HepG2 (cell line): ENCODE results near the gene TALDO1.

Source experiments
- FOXJ3 ChIP-seq: sonication (generic); formaldehyde crosslinking; IDR thresholded peaks from 2 replicates; pipeline ENCODE4 v1.4.0; 2020; ENCODE audit warnings: missing genetic modification reagents, mild to moderate bottlenecking, borderline replicate concordance
- KDM4B ChIP-seq: sonication (generic); formaldehyde crosslinking; IDR thresholded peaks from 2 replicates; pipeline ENCODE4 v1.4.0; 2020; ENCODE audit warnings: missing genetic modification reagents
- SP1 ChIP-seq, 2 experiments: fragments of 450-650 bp in 1 of 2; sonication (generic) in 1 of 2; formaldehyde crosslinking in 1 of 2; IDR thresholded peaks; 2 replicates each; pipeline versions ENCODE4 v1.4.0 to v1.6.1; 2016 to 2020; ENCODE audit warnings: missing genetic modification reagents in 1 of 2
- YEATS4 ChIP-seq: sonication (generic); formaldehyde crosslinking; IDR thresholded peaks from 2 replicates; pipeline ENCODE4 v1.4.0; 2020; ENCODE audit warnings: missing genetic modification reagents, borderline replicate concordance
- YY1 ChIP-seq: IDR thresholded peaks from 2 replicates; pipeline ENCODE4 v1.6.1; 2011; ENCODE audit warnings: low read length, low read depth, moderate library complexity, mild to moderate bottlenecking; ENCODE audit not compliant: insufficient read depth, insufficient replicate concordance
- TF ChIP-seq, protein P1 (sequence below): sonication (generic); formaldehyde crosslinking; IDR thresholded peaks from 2 replicates; pipeline ENCODE4 v1.8.1; 2023; ENCODE audit warnings: mild to moderate bottlenecking, missing genetic modification reagents, borderline replicate concordance
- TF ChIP-seq, protein P2 (sequence below): sonication (generic); formaldehyde crosslinking; IDR thresholded peaks from 2 replicates; pipeline ENCODE4 v1.5.0; 2020; ENCODE audit warnings: mild to moderate bottlenecking, missing genetic modification reagents, moderate library complexity
- TF ChIP-seq, protein P3 (sequence below): sonication (generic); formaldehyde crosslinking; conservative IDR thresholded peaks from 2 replicates; pipeline ENCODE4 v1.8.1; 2023; ENCODE audit warnings: missing genetic modification reagents
- TF ChIP-seq, protein P4 (sequence below): sonication (generic); formaldehyde crosslinking; IDR thresholded peaks from 2 replicates; pipeline ENCODE4 v1.8.0; 2022; ENCODE audit warnings: mild to moderate bottlenecking, missing genetic modification reagents, borderline replicate concordance

GRCh38 chr11:766106-766935 is 19.1 kb downstream of the TALDO1 start:
- TF ChIP-seq, protein P1, sequence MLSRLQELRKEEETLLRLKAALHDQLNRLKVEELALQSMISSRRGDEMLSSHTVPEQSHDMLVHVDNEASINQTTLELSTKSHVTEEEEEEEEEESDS (CRISPR knock-in tag) = no peak
- TF ChIP-seq KDM4B (no peak), SP1 (IDR thresholded peaks at IDR 0.05) (no peak), SP1 (CRISPR knock-in tag; IDR thresholded peaks at IDR 0.05) (no peak), FOXJ3 (CRISPR knock-in tag) (no peak), YY1 (no peak), YEATS4 (CRISPR knock-in tag) (no peak)
- TF ChIP-seq, protein P2, sequence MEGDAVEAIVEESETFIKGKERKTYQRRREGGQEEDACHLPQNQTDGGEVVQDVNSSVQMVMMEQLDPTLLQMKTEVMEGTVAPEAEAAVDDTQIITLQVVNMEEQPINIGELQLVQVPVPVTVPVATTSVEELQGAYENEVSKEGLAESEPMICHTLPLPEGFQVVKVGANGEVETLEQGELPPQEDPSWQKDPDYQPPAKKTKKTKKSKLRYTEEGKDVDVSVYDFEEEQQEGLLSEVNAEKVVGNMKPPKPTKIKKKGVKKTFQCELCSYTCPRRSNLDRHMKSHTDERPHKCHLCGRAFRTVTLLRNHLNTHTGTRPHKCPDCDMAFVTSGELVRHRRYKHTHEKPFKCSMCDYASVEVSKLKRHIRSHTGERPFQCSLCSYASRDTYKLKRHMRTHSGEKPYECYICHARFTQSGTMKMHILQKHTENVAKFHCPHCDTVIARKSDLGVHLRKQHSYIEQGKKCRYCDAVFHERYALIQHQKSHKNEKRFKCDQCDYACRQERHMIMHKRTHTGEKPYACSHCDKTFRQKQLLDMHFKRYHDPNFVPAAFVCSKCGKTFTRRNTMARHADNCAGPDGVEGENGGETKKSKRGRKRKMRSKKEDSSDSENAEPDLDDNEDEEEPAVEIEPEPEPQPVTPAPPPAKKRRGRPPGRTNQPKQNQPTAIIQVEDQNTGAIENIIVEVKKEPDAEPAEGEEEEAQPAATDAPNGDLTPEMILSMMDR (CRISPR knock-in tag) = no peak
- TF ChIP-seq, protein P3, sequence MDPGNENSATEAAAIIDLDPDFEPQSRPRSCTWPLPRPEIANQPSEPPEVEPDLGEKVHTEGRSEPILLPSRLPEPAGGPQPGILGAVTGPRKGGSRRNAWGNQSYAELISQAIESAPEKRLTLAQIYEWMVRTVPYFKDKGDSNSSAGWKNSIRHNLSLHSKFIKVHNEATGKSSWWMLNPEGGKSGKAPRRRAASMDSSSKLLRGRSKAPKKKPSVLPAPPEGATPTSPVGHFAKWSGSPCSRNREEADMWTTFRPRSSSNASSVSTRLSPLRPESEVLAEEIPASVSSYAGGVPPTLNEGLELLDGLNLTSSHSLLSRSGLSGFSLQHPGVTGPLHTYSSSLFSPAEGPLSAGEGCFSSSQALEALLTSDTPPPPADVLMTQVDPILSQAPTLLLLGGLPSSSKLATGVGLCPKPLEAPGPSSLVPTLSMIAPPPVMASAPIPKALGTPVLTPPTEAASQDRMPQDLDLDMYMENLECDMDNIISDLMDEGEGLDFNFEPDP = no peak
- TF ChIP-seq, protein P4, sequence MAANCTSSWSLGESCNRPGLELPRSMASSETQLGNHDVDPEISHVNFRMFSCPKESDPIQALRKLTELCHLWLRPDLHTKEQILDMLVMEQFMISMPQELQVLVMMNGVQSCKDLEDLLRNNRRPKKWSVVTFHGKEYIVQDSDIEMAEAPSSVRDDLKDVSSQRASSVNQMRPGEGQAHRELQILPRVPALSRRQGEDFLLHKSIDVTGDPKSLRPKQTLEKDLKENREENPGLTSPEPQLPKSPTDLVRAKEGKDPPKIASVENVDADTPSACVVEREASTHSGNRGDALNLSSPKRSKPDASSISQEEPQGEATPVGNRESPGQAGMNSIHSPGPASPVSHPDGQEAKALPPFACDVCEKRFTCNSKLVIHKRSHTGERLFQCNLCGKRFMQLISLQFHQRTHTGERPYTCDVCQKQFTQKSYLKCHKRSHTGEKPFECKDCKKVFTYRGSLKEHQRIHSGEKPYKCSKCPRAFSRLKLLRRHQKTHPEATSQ (CRISPR knock-in tag) = no peak
